HepG2 (cell line): ENCODE data around the gene LRRC19. TPM values are rescaled to one million over a fixed set of nuclear protein-coding genes. Genes with fewer than 3 reads are reported as not detected.
A peak's percentile ranks its signal among the peaks of the same experiment; 100 is the strongest.

Experiments used
- ARHGAP35 ChIP-seq: sonication (generic); formaldehyde crosslinking; IDR thresholded peaks from 2 replicates; pipeline ENCODE4 v1.9.0; 2022; ENCODE audit warnings: mild to moderate bottlenecking, inconsistent platforms, moderate library complexity, missing genetic modification reagents, borderline replicate concordance
- DPF2 ChIP-seq: sonication (generic); formaldehyde crosslinking; IDR thresholded peaks from 2 replicates; pipeline ENCODE4 v1.4.0; 2020; ENCODE audit warnings: mild to moderate bottlenecking, low read depth, missing genetic modification reagents, borderline replicate concordance
- EHMT2 ChIP-seq: fragments of 200-600 bp; sonication (generic); IDR thresholded peaks from 2 replicates; pipeline ENCODE4 v1.7.0; 2017; ENCODE audit warnings: antibody characterized with exemption, low read depth, low read length, borderline replicate concordance
- FOXO1 ChIP-seq: sonication (generic); formaldehyde crosslinking; IDR thresholded peaks from 2 replicates; pipeline ENCODE4 v1.4.0; 2020; ENCODE audit warnings: missing genetic modification reagents
- HOXA7 ChIP-seq: sonication (generic); formaldehyde crosslinking; IDR thresholded peaks from 2 replicates; pipeline ENCODE4 v1.8.1; 2022; ENCODE audit warnings: mild to moderate bottlenecking, missing genetic modification reagents, moderate library complexity
- KAT8 ChIP-seq: IDR thresholded peaks from 2 replicates; pipeline ENCODE4 v1.6.1; 2016; ENCODE audit warnings: missing genetic modification reagents, missing compliant biosample characterization
- KLF11 ChIP-seq: IDR thresholded peaks from 2 replicates; pipeline ENCODE4 v1.6.1; 2016; ENCODE audit warnings: missing compliant biosample characterization
- MEF2D ChIP-seq: sonication (generic); formaldehyde crosslinking; IDR thresholded peaks from 2 replicates; pipeline ENCODE4 v1.5.1; 2020; ENCODE audit warnings: mild to moderate bottlenecking, missing genetic modification reagents
- REL ChIP-seq: sonication (generic); formaldehyde crosslinking; conservative IDR thresholded peaks from 2 replicates; pipeline ENCODE4 v1.8.0; 2022; ENCODE audit warnings: mild to moderate bottlenecking, missing genetic modification reagents, moderate library complexity
- SOX5 ChIP-seq: IDR thresholded peaks from 2 replicates; pipeline ENCODE4 v1.6.1; 2016; ENCODE audit warnings: borderline replicate concordance
- SOX6 ChIP-seq, 2 experiments: fragments of 450-650 bp in 1 of 2; sonication (generic) in 1 of 2; formaldehyde crosslinking in 1 of 2; IDR thresholded peaks; 2 replicates each; pipeline versions ENCODE4 v1.4.0 to v1.6.1; 2017 to 2020; ENCODE audit warnings: antibody characterized with exemption in 1 of 2, mild to moderate bottlenecking in 1 of 2, missing genetic modification reagents in 1 of 2
- TGIF2 ChIP-seq: IDR thresholded peaks from 2 replicates; pipeline ENCODE4 v1.6.1; 2016; ENCODE audit warnings: control low read depth, missing compliant biosample characterization
- ZBTB20 ChIP-seq: sonication (generic); formaldehyde crosslinking; IDR thresholded peaks from 2 replicates; pipeline ENCODE4 v1.8.1; 2023; ENCODE audit warnings: missing genetic modification reagents, low read depth, mild to moderate bottlenecking, borderline replicate concordance
- ZNF264 ChIP-seq: sonication (generic); formaldehyde crosslinking; IDR thresholded peaks from 2 replicates; pipeline ENCODE4 v1.4.0; 2020; ENCODE audit warnings: missing genetic modification reagents
- ZNF44 ChIP-seq: sonication (generic); formaldehyde crosslinking; IDR thresholded peaks from 2 replicates; pipeline ENCODE4 v1.5.1; 2020; ENCODE audit warnings: mild to moderate bottlenecking, missing genetic modification reagents
- ZNF781 ChIP-seq: sonication (generic); formaldehyde crosslinking; IDR thresholded peaks from 2 replicates; pipeline ENCODE4 v1.5.1; 2020; ENCODE audit warnings: borderline replicate concordance, mild to moderate bottlenecking, missing genetic modification reagents; ENCODE audit errors: not compliant biosample characterization
- polyA plus RNA-seq, 8 experiments: library from polyadenylated mRNA; depleted of rRNA in 3 of 8; stranded (reverse) in 7 of 8; unstranded in 1 of 8; fragments of >200 nt; fragmentation: Illumina TruSeq in 4 of 8; extraction: Trizol in 4 of 8; gene quantifications; 2 replicates each; pipeline versions ENCODE4 v1.2.1 to v1.2.3, GENCODE V29; 2011 to 2016; ENCODE audit warnings: low read depth in 4 of 8, missing spikeins in 1 of 8, mixed read lengths in 1 of 8; ENCODE audit not compliant: insufficient read depth in 1 of 8
- total RNA-seq, 5 experiments: library from RNA; depleted of rRNA; stranded (reverse); fragments of >200 nt; fragmentation: Illumina TruSeq; extraction: Trizol; gene quantifications; 2 replicates each; pipeline ENCODE4 v1.2.3, GENCODE V29; 2016; ENCODE audit warnings: low read depth in 1 of 5
- TF ChIP-seq, protein P1 (sequence below): sonication (generic); formaldehyde crosslinking; IDR thresholded peaks from 2 replicates; pipeline ENCODE4; 2020; ENCODE audit warnings: missing genetic modification reagents, mild to moderate bottlenecking, borderline replicate concordance
- TF ChIP-seq, protein P2 (sequence below): sonication (generic); formaldehyde crosslinking; IDR thresholded peaks from 2 replicates; pipeline ENCODE4 v1.9.0; 2021; ENCODE audit warnings: missing genetic modification reagents, borderline replicate concordance
- TF ChIP-seq, protein P3 (sequence below): sonication (generic); formaldehyde crosslinking; IDR thresholded peaks from 2 replicates; pipeline ENCODE4 v1.8.1; 2022; ENCODE audit warnings: mild to moderate bottlenecking, missing genetic modification reagents
- TF ChIP-seq, protein P4 (sequence below): sonication (generic); formaldehyde crosslinking; IDR thresholded peaks from 2 replicates; pipeline ENCODE4 v1.8.1; 2023; ENCODE audit warnings: mild to moderate bottlenecking, missing genetic modification reagents
- TF ChIP-seq, protein P5 (sequence below): IDR thresholded peaks from 2 replicates; pipeline ENCODE4 v1.6.1; 2016; ENCODE audit warnings: low read depth, borderline replicate concordance

The LRRC19 gene
- total and polyA plus RNA-seq, 2 of the 13 experiments (the other 11 are each of a cell fraction or from before 2014, with no cell fraction given) = not detected

DNA sequence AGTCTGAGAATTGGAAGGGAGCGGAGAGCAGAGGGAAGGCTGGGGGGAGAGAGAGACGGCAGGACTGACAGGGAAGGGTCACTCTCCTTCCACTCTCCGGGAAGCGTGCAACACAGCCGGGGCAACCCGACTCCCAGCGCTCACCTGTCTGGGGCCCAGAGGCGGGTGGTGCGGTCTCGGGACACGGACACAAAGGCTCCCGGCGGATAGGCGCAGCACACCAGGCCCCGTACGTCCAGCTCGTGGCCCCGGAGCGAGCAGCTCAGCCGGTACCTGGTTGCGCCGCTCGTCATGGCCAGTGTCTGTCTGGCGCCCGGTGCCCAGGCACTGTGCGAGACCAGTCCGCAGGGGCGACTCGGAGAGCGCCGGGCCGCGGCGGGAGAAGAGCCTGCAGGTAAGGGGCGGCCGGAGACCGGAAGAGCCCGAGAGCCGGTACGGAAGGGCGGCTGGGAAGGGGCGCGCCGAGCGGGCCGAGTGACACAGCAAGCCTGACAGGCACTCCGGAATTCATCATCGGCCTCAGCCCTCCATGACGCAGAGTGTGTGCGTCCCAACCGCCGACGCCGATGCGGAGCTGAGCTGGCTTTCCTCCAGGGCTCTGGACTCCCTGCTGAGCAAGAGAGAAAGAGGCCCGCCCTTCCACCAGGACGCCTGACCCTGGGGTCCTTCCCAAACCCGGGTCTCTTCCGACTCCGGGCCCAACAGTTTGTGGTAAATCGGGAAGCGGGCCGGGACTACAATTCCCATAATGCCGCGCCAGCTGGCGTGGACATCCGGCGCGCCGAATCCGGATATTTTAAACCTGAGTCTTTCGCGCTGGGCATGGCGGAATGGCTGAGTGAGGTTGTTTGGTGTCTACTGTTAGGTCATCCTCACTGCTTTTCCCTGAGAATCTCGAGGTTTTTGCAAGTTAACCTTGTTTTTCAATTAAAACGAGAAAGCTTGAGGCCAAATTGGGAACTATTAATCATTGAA is 58.4 kb downstream of the LRRC19 start, which contains the start of gene PLAA (continued):
- TF ChIP-seq DPF2 (CRISPR knock-in tag) = no peak
- peak; percentile 70; the same call in 1 of the 2 replicates for TF ChIP-seq MEF2D (CRISPR knock-in tag)
- TF ChIP-seq KAT8 (CRISPR knock-in tag) = peak; percentile 96
- TF ChIP-seq, protein P1, sequence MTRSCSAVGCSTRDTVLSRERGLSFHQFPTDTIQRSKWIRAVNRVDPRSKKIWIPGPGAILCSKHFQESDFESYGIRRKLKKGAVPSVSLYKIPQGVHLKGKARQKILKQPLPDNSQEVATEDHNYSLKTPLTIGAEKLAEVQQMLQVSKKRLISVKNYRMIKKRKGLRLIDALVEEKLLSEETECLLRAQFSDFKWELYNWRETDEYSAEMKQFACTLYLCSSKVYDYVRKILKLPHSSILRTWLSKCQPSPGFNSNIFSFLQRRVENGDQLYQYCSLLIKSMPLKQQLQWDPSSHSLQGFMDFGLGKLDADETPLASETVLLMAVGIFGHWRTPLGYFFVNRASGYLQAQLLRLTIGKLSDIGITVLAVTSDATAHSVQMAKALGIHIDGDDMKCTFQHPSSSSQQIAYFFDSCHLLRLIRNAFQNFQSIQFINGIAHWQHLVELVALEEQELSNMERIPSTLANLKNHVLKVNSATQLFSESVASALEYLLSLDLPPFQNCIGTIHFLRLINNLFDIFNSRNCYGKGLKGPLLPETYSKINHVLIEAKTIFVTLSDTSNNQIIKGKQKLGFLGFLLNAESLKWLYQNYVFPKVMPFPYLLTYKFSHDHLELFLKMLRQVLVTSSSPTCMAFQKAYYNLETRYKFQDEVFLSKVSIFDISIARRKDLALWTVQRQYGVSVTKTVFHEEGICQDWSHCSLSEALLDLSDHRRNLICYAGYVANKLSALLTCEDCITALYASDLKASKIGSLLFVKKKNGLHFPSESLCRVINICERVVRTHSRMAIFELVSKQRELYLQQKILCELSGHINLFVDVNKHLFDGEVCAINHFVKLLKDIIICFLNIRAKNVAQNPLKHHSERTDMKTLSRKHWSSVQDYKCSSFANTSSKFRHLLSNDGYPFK (CRISPR knock-in tag) = peak; percentile 84; the same call in 1 of the 2 replicates
- peak; percentile 52; the same call in 1 of the 2 replicates for TF ChIP-seq ZBTB20 (CRISPR knock-in tag)
- TF ChIP-seq TGIF2 (CRISPR knock-in tag) = peak; percentile 81; the same call in 1 of the 2 replicates
- TF ChIP-seq, protein P2, sequence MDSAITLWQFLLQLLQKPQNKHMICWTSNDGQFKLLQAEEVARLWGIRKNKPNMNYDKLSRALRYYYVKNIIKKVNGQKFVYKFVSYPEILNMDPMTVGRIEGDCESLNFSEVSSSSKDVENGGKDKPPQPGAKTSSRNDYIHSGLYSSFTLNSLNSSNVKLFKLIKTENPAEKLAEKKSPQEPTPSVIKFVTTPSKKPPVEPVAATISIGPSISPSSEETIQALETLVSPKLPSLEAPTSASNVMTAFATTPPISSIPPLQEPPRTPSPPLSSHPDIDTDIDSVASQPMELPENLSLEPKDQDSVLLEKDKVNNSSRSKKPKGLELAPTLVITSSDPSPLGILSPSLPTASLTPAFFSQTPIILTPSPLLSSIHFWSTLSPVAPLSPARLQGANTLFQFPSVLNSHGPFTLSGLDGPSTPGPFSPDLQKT = no peak
- no peak for TF ChIP-seq ZNF264
- peak; percentile 75 for TF ChIP-seq ZNF781 (CRISPR knock-in tag)
- TF ChIP-seq KLF11 = no peak
- TF ChIP-seq, protein P3, sequence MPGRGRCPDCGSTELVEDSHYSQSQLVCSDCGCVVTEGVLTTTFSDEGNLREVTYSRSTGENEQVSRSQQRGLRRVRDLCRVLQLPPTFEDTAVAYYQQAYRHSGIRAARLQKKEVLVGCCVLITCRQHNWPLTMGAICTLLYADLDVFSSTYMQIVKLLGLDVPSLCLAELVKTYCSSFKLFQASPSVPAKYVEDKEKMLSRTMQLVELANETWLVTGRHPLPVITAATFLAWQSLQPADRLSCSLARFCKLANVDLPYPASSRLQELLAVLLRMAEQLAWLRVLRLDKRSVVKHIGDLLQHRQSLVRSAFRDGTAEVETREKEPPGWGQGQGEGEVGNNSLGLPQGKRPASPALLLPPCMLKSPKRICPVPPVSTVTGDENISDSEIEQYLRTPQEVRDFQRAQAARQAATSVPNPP (CRISPR knock-in tag) = no peak
- TF ChIP-seq SOX5 (CRISPR knock-in tag) = no peak; the same call in 1 of the 2 replicates
- no peak for TF ChIP-seq FOXO1 (CRISPR knock-in tag)
- TF ChIP-seq, protein P4, sequence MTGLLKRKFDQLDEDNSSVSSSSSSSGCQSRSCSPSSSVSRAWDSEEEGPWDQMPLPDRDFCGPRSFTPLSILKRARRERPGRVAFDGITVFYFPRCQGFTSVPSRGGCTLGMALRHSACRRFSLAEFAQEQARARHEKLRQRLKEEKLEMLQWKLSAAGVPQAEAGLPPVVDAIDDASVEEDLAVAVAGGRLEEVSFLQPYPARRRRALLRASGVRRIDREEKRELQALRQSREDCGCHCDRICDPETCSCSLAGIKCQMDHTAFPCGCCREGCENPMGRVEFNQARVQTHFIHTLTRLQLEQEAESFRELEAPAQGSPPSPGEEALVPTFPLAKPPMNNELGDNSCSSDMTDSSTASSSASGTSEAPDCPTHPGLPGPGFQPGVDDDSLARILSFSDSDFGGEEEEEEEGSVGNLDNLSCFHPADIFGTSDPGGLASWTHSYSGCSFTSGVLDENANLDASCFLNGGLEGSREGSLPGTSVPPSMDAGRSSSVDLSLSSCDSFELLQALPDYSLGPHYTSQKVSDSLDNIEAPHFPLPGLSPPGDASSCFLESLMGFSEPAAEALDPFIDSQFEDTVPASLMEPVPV (CRISPR knock-in tag) = no peak; the same call in 1 of the 2 replicates
- TF ChIP-seq, protein P5, sequence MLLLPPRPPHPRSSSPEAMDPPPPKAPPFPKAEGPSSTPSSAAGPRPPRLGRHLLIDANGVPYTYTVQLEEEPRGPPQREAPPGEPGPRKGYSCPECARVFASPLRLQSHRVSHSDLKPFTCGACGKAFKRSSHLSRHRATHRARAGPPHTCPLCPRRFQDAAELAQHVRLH (CRISPR knock-in tag) = peak; percentile 63; the same call in 1 of the 2 replicates
- no peak for TF ChIP-seq HOXA7
- no peak for TF ChIP-seq SOX6 (IDR thresholded peaks at IDR 0.05)
- peak; percentile 63 for TF ChIP-seq SOX6 (CRISPR knock-in tag; IDR thresholded peaks at IDR 0.05)
- TF ChIP-seq REL (CRISPR knock-in tag) = no peak
- no peak for TF ChIP-seq EHMT2
- TF ChIP-seq ARHGAP35 (CRISPR knock-in tag) = 0 out of 2 replicates have a peak, but pooled peaks have one; percentile 62
- no peak for TF ChIP-seq ZNF44 (CRISPR knock-in tag)
